CD4-positive, alpha-beta T cell treated with Interleukin-12 subunit alpha and Interleukin-12 subunit beta, for 1 hour (primary cell): ENCODE results near the gene INHBC.
"Not testable (repeated sequence)": the region's sequence is repeated elsewhere in the genome, so short reads cannot be mapped to it uniquely, and the experiment has no call there.

Experiments used
- DNase-seq: peaks from one replicate; pipeline ENCODE4 v3.0.0-alpha.2; 2020

Gene INHBC

GRCh38 chr12:57434517-57435223 lies at the start of gene INHBC:
TSS of gene INHBC (plus strand) at chr12:57434784. CDS start at chr12:57434887, 103 bp downstream.
- no peak for DNase-seq

- DNase-seq = no peak
Measured at GRCh38 chr12:57385586-57385985, 49.0 kb upstream of the INHBC start.

GRCh38 chr12:57386187-57386720 lies 48.3 kb upstream of the INHBC start:
- DNase-seq = no peak

GRCh38 chr12:57388425-57388824 lies 46.2 kb upstream of the INHBC start:
- DNase-seq = no peak

GRCh38 chr12:57389033-57389432 lies 45.6 kb upstream of the INHBC start:
- DNase-seq = no peak

GRCh38 chr12:57390174-57390573 lies 44.4 kb upstream of the INHBC start:
- DNase-seq = no peak

GRCh38 chr12:57395121-57395520 lies 39.5 kb upstream of the INHBC start:
- no peak for DNase-seq

GRCh38 chr12:57397441-57397840 lies 37.1 kb upstream of the INHBC start:
- no peak for DNase-seq

- DNase-seq = not testable (repeated sequence)
Measured at GRCh38 chr12:57399718-57400463, 34.7 kb upstream of the INHBC start.

GRCh38 chr12:57401165-57401564 lies 33.4 kb upstream of the INHBC start:
- no peak for DNase-seq

GRCh38 chr12:57402156-57402555 lies 32.4 kb upstream of the INHBC start:
- not testable (repeated sequence) for DNase-seq

GRCh38 chr12:57404966-57405640 lies 29.5 kb upstream of the INHBC start:
- no peak for DNase-seq

- DNase-seq = no peak
Measured at GRCh38 chr12:57410534-57410933, 24.1 kb upstream of the INHBC start.

- not testable (repeated sequence) for DNase-seq
Measured at GRCh38 chr12:57414160-57414559, 20.4 kb upstream of the INHBC start.

GRCh38 chr12:57415088-57415487 lies 19.5 kb upstream of the INHBC start:
- DNase-seq = no peak

GRCh38 chr12:57416039-57416996 lies 18.3 kb upstream of the INHBC start:
- no peak for DNase-seq

- no peak for DNase-seq
Measured at GRCh38 chr12:57418255-57418654, 16.3 kb upstream of the INHBC start.

- no peak for DNase-seq
Measured at GRCh38 chr12:57419495-57419894, 15.1 kb upstream of the INHBC start.

- DNase-seq = no peak
Measured at GRCh38 chr12:57420482-57420881, 14.1 kb upstream of the INHBC start.

- not testable (repeated sequence) for DNase-seq
Measured at GRCh38 chr12:57426948-57427347, 7.6 kb upstream of the INHBC start.

GRCh38 chr12:57428965-57429364 lies 5.6 kb upstream of the INHBC start:
- no peak for DNase-seq

GRCh38 chr12:57429473-57430111 lies 5.0 kb upstream of the INHBC start:
- no peak for DNase-seq
